ENCODE results near the gene PLEKHG3. TPM values are rescaled to one million over a fixed set of nuclear protein-coding genes. Genes with fewer than 3 reads are reported as not detected.

Gene PLEKHG3
- total RNA-seq, 2 experiments from 2014 or later = 20.1 to 22.6 TPM

DNA sequence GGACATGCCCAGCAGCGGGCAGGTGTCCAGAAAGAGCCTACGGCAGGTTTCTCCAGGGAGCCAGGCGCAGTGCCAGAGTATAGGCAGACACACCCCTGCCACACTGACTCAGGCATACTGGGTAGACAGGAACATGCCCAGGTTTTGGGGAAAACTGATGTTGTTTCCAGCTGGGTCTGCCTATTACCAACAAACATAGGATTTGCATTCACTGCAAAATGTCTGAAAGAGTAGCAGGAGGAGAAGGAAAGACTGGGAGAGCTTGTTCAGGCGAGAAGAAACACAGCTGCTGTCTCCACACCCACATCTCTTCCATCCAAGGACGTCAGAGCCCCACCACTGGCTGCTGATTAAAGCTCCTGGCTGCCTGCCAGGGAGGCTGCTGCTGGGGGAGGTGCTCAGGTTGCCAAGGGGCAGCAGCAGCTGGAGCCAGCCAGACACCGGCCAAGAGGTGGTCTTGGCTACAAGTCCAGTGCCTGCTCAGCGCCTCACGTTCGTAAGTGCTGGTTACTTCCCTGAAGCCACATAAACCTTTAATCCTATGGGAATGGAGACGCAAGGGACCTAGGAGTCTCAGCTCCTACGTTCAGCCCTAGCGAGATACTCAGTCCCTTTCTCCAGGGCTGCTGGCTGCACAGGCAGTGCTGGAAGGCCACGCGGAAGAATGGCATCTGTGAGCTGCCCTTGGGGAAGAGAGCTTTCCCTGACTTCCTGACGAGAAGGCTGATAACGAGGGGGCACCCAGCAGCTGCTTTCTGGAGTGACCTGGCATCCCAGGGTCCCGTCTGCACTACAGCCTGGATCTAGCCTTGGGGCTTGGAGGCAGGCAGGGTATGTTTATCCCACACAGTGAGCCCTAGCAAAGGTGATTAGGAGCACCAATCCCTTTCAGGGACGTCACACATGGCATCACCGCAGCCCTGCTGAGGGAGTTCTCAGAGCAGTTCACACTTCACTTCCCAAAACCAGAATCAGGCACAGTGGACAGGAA, 58.1 kb downstream of the PLEKHG3 start:
- Mint-ChIP-seq H3K4me3 (no peak overlapping the region), H3K27me3 (no peaks in the 10 kb centered on the region), H3K27ac (no peak overlapping the region), H3K9me3 (no peaks in the 10 kb centered on the region), H3K36me3 (no peaks in the 10 kb centered on the region), H3K4me1 (ENCODE audit: low read depth) (peaks cover 77% of the 10 kb centered on the region)
- POLR2A ChIA-PET = interaction anchor here (0.6 to 1.0 kb wide), 2 partner anchors 12 to 115 kb away, joined by 5 to 7 read pairs; no protein-coding TSS in a partner anchor
- DNase-seq = peak; percentile 65
- CTCF ChIA-PET = interaction anchor here (0.6 to 2.7 kb wide), 16 partner anchors 10 to 225 kb away, joined by 3 to 41 read pairs (median 4); partner anchors contain the start of gene CHURC1
- intact Hi-C loops (cut with micrococcal nuclease) = loop anchor here (5.0 kb wide), 2 partner anchors 130 to 220 kb away; no protein-coding TSS in a partner anchor

DNA sequence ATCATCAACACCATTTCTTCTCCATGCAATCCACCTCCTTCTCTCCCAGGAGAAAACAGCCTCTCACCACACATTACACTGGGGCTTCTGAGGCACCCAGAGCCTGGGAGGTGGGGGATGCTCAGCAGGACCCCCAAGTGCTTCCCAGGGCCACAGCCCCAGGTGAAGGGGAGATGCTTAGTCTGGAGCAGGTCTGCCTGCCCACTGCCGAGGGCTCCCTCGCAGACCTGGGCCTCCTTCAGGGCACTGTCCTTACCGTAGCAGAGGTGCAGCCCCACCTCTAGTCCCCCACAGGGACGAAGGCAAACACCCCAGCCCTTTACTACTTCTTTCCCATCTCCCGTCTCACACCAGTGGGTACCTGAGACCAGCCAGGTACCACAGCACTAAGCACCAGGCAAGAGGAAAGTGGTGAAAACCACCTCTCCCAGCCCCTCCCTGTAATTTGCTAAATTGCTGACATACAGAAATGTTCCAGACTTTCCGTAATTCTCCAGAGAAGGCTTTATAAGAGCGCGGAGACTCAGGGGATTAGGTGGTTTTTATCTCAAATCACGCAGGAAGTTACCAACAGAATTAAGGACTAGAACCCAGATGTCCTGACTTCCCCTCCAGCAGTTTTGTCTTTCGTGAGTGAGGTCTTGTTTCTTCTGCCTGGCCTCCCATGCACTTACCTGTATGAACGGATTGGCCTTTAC, 59.0 kb downstream of the PLEKHG3 start:
- H3K4me3 Mint-ChIP-seq = no peak overlapping the region
- intact Hi-C loops (cut with micrococcal nuclease) = loop anchor here (5.0 kb wide), 2 partner anchors 129 to 219 kb away; no protein-coding TSS in a partner anchor
- ChIA-PET POLR2A (no interaction called here), CTCF (interaction anchor here (1.0 to 2.9 kb wide), 5 partner anchors 37 to 129 kb away, joined by 3 to 89 read pairs (median 9); no protein-coding TSS in a partner anchor)
- no peaks in the 10 kb centered on the region for H3K36me3 Mint-ChIP-seq
- no peak for DNase-seq
- no peaks in the 10 kb centered on the region for H3K9me3 Mint-ChIP-seq
- no peaks in the 10 kb centered on the region for H3K27me3 Mint-ChIP-seq
- peaks cover 69% of the 10 kb centered on the region for H3K4me1 Mint-ChIP-seq (ENCODE audit: low read depth)
- no peak overlapping the region for H3K27ac Mint-ChIP-seq

DNA sequence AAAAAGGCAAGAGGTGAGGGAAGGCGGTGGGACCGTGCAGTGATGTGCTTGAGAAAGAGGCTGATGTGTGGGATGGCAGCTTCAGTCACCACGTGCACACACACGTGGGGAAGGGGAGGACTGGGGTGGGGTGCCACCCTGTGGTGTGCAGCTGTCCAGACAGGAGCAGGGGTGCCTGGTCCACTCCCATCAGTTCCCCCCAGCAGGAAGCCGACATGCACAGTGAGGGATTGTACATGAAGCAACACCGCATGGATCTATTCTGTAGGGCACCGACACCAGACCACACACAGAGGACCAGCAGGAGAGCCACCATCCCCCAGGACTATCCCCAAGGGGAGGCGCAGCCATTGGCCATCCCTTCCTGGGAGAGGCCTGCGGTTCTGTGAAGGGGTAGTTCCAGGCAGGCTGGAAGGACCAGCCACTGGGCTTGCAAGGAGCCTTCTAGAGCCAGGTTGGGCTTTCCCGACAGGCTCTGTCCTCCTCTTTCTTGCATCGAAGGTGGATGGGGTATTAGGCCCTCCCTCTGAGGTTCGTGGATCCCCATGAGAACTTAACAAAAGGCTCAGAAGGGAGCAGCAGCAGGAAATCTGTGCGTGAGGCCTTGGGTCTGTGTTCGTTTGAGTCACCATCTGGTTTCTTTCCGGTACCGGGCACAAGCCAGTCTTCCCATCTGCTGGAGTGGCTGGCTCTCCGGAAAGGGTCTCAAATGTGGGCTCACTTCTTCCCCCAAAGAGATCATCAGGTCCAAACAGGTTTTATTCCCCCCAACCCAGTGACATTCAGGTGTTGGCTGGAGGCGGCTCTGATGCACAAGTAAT, 59.8 kb downstream of the PLEKHG3 start:
- Mint-ChIP-seq H3K36me3 (no peaks in the 10 kb centered on the region), H3K27ac (no peak overlapping the region), H3K4me1 (ENCODE audit: low read depth) (peaks cover 61% of the 10 kb centered on the region), H3K4me3 (peak overlapping the region; percentile 49), H3K9me3 (no peaks in the 10 kb centered on the region), H3K27me3 (no peaks in the 10 kb centered on the region)
- ChIA-PET CTCF (interaction anchor here (0.9 to 2.9 kb wide), 27 partner anchors 8 to 224 kb away, joined by 3 to 89 read pairs (median 4); no protein-coding TSS in a partner anchor), POLR2A (interaction anchor here (1.0 kb wide), 1 partner anchor 92 kb away, joined by 8 read pairs; no protein-coding TSS in a partner anchor)
- intact Hi-C loops (cut with micrococcal nuclease) = loop anchor here (1.0 to 5.0 kb wide), 3 partner anchors 93 to 218 kb away; no protein-coding TSS in a partner anchor
- DNase-seq = peak; percentile 46

DNA sequence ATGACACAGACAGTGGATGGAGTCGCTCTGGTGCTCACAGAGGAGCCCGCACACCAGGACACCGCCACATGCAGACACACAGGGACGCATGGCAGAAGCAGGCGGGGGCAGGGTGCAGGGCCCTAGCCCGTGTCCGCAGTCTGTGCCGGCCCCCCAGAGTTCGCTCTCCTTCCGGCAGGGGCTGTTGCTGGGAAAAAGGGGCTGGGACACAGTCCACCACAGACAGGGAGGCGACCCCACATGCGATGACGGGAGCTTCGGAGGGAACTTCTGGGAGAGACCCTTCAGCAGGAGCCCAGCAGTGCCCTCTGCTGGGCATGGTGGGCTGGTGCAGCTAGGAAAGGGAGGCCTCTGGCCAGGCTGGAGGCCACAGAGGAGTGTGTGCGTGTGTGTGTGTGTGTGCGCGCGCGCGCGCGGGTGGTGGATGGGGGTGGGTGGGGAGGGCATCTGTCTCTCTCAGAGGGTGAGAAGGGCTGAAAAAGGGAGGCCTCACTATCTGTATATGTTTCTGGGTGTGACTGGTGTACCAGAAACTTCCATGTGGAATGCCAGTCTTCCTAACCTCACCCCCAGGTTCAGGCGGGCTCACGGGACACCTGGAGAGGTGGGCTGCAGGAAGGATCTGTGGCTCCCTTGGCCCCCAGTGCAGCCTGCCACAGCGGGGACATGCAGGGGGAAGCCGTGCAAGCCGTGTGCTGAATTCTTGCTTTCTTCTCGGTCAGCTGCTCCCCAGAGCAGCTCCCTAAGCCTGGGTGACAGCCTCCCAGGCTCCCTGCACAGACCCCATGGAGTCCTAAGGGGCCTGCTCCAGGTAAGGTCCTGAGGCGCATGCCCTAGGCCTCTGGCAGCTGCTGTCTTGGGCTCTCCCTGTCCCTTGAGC, 60.7 kb downstream of the PLEKHG3 start:
- no peaks in the 10 kb centered on the region for H3K9me3 Mint-ChIP-seq
- no peaks in the 10 kb centered on the region for H3K36me3 Mint-ChIP-seq
- POLR2A ChIA-PET = interaction anchor here (1.0 kb wide), 1 partner anchor 93 kb away, joined by 8 read pairs; no protein-coding TSS in a partner anchor
- CTCF ChIA-PET = interaction anchor here (0.6 to 2.9 kb wide), 28 partner anchors 9 to 225 kb away, joined by 3 to 89 read pairs (median 4); no protein-coding TSS in a partner anchor
- no peaks in the 10 kb centered on the region for H3K27me3 Mint-ChIP-seq
- H3K27ac Mint-ChIP-seq = no peak overlapping the region
- H3K4me3 Mint-ChIP-seq = peak overlapping the region; percentile 49
- intact Hi-C loops (cut with micrococcal nuclease) = loop anchor here (1.0 to 5.0 kb wide), 3 partner anchors 94 to 217 kb away; no protein-coding TSS in a partner anchor
- H3K4me1 Mint-ChIP-seq (ENCODE audit: low read depth) = peaks cover 55% of the 10 kb centered on the region
- DNase-seq = peak; percentile 80

DNA sequence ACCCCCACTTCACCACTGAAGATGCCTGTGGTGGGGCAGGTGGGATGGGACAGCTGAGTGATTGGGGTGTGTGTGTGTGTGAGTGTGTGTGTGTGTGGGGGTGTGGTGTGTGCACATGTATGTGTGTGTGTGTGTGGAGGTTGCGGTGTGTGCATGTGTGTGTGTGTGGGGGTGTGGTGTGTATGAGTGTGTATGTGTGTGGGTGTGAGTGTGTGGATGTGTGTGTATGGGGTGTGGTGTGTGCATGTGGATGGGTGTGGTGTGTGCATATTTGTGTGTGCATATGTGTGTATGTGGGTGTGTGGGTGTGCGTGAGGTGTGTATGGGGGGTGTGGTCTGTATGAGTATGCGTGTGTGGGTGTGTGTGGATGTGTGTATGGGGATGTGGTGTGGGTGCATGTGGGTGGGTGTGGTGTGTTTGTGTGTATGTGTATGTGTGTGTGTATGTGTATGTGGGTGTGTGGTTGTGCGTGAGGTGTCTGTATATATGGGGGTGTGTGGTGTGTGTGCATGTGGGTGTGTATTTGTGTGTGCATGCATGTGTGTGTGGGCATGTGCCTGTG, 61.6 kb downstream of the PLEKHG3 start:
- Mint-ChIP-seq H3K36me3 (no peaks in the 10 kb centered on the region), H3K9me3 (no peaks in the 10 kb centered on the region), H3K4me1 (ENCODE audit: low read depth) (peaks cover 51% of the 10 kb centered on the region), H3K27ac (no peak overlapping the region), H3K27me3 (no peaks in the 10 kb centered on the region), H3K4me3 (no peak overlapping the region)
- DNase-seq = no peak
- intact Hi-C loops (cut with micrococcal nuclease) = no loop called here
- ChIA-PET CTCF (interaction anchor here (1.4 to 2.9 kb wide), 10 partner anchors 10 to 130 kb away, joined by 4 to 89 read pairs (median 7); no protein-coding TSS in a partner anchor), POLR2A (no interaction called here)

DNA sequence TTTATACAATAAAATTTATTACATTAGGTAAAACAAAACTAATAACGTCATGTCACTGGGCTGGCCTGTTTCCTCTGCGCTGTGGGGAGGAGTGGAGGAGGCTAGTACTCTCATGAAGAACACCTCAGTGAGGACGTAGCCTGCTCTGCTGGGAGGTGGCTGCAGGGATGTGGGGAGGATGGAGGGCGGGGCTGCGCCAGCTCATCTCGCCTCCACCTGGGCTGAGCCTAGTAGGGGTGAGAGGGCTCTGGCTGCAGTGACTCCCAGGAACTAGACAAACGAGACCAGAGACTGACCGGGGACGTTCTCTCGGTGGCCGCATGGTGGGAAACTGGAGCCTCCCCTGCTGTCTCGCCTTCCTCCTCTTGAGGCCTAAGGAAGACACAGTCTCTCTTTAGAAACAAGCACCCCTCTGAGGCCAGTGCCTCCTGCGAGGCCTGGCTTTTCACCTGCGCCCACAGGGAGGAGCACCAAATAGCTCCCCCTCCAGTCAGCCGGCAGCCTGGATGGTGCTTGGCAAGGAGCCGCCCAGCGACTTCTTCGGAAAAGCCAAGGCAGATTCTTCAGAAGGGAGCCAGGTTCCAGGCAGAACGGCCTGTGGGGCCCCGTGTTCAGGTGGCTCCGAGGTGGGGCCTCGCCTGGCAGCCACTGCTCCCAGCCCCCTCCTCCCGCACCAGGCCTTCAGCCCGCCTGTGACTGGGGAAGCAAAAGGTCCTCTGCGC, 62.4 kb downstream of the PLEKHG3 start:
- Mint-ChIP-seq H3K27me3 (no peaks in the 10 kb centered on the region), H3K4me1 (ENCODE audit: low read depth) (peaks cover 51% of the 10 kb centered on the region), H3K36me3 (no peaks in the 10 kb centered on the region), H3K27ac (no peak overlapping the region), H3K4me3 (no peak overlapping the region), H3K9me3 (no peaks in the 10 kb centered on the region)
- intact Hi-C loops (cut with micrococcal nuclease) = no loop called here
- POLR2A ChIA-PET = no interaction called here
- CTCF ChIA-PET = no interaction called here
- peak; percentile 24 for DNase-seq

DNA sequence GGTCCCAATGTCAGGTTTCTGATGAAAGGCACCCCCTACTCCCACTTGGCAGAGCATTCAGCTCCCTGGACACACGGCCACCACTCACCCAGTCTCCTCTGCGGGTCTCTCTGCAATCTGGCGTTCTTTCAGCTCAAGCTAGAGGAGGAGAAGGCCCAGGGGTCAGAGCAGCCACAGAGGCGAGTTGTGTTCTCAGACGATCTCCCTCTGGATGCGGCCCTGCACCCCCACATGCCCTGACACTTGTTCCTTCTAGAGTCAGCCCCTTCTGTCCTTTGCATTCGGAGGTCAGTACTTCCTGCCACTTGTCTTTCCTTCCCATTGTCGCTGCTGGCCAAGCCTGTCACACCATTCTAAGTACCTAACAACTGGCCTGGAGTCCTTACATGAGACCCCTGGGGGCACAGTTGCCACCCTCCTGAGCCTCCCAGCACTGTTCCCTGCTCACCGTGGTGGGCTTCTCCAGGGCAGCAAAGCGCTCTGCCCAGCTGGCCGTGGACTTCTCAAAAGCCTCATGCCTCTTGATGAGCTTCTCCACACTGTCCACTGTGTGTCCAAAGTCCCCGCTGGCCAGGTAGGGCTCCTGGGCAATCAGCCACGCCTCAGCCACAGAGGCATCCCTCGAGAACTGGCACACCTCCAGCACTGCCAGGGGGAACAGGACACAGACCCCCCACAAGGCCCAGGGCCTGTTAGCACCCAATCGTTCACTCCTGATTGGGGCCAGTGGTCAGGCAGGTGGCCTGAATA, 63.2 kb downstream of the PLEKHG3 start:
- H3K4me1 Mint-ChIP-seq (ENCODE audit: low read depth) = peaks cover 46% of the 10 kb centered on the region
- no peak overlapping the region for H3K4me3 Mint-ChIP-seq
- intact Hi-C loops (cut with micrococcal nuclease) = no loop called here
- H3K9me3 Mint-ChIP-seq = no peaks in the 10 kb centered on the region
- no peaks in the 10 kb centered on the region for H3K36me3 Mint-ChIP-seq
- H3K27me3 Mint-ChIP-seq = no peaks in the 10 kb centered on the region
- DNase-seq = no peak
- no peak overlapping the region for H3K27ac Mint-ChIP-seq
- CTCF ChIA-PET = interaction anchor here (1.0 to 1.5 kb wide), 2 partner anchors 17 to 124 kb away, joined by 3 to 7 read pairs; no protein-coding TSS in a partner anchor
- POLR2A ChIA-PET = no interaction called here

DNA sequence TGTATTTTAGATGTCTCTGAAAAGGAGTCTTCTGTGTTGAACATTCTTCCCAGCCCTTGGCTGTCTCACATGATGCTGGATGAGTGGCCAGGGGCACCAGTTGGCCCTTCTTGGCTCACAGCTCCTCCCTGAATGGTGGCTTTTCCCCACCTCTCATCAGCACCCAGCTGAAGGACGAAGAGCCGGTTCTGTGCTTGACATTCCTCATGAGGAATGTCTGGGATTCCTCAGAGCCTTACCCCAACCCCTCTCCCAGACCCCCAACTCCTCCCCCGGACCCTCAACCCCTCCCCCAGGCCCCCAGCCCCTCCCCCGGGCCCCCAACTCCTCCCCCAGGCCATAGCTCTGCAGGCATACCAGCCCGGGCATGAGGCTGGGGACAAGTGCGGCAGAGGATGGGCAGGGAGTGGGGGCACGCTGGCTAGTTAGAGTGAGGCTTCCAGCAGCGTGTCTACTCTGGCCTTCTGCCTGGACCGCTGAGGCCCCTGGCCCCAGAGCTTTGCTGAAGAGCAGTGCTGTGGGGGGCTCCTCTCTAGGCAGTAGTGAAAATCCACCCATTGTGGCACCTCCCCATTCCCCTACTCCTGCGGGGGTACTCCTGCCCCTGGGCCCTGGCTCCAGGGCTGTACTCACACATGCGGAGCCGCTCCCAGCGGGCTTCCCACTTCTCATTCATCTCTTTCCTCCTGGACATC, 64.3 kb downstream of the PLEKHG3 start:
- H3K27me3 Mint-ChIP-seq = no peaks in the 10 kb centered on the region
- ChIA-PET CTCF (interaction anchor here (1.5 kb wide), 2 partner anchors 96 to 123 kb away, joined by 7 to 8 read pairs; no protein-coding TSS in a partner anchor), POLR2A (no interaction called here)
- peaks cover 35% of the 10 kb centered on the region for H3K4me1 Mint-ChIP-seq (ENCODE audit: low read depth)
- no peak overlapping the region for H3K27ac Mint-ChIP-seq
- intact Hi-C loops (cut with micrococcal nuclease) = no loop called here
- H3K4me3 Mint-ChIP-seq = no peak overlapping the region
- no peak for DNase-seq
- no peaks in the 10 kb centered on the region for H3K9me3 Mint-ChIP-seq
- H3K36me3 Mint-ChIP-seq = no peaks in the 10 kb centered on the region
